Measurements from ENCODE around the gene MAK. TPM values are rescaled to one million over a fixed set of nuclear protein-coding genes. Genes with fewer than 3 reads are reported as not detected.
"Not testable (repeated sequence)": the region's sequence is repeated elsewhere in the genome, so short reads cannot be mapped to it uniquely, and the experiment has no call there.

The MAK gene
- polyA plus RNA-seq, 1 donor, result 0.36 TPM

DNA sequence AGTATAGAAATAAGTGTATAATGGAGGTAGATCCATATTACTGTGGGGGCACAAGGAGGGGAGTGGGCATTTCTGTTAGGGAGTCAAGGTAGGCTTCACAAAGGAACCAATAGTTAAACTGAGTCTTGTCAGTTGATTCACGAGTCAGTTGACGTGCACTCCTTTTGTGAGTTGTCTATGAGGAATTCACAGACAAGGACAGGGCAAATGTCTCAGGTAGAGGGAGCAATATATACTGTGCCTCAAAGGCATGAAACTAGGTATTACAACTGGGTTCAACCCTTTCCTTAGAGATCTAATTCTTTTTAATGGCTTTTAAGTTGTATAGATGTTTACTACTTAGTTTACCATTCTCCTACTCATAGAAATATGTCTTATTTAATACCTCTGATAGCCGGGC lies 104.5 kb downstream of the MAK start:
- no CpG with 5 or more reads among the region's 3 CpGs for WGBS (ENCODE audit: insufficient coverage, low lambda C conversion rate)
- no peaks in the 10 kb centered on the region for H3K4me1 ChIP-seq (ENCODE audit: control insufficient read depth, insufficient read depth, low read length)
- no peaks in the 10 kb centered on the region for H3K9me3 ChIP-seq (ENCODE audit: control insufficient read depth, low read depth, low read length)
- DNase-seq, result no peak
- H3K36me3 ChIP-seq (ENCODE audit: control insufficient read depth, insufficient read depth, low read length), result peaks cover 35% of the 10 kb centered on the region
- no peak overlapping the region for H3K27ac ChIP-seq (ENCODE audit: low read length)
- no peak overlapping the region for H3K4me3 ChIP-seq (ENCODE audit: low read length)
- no peaks in the 10 kb centered on the region for H3K27me3 ChIP-seq (ENCODE audit: control insufficient read depth, insufficient read depth, low read length)

DNA sequence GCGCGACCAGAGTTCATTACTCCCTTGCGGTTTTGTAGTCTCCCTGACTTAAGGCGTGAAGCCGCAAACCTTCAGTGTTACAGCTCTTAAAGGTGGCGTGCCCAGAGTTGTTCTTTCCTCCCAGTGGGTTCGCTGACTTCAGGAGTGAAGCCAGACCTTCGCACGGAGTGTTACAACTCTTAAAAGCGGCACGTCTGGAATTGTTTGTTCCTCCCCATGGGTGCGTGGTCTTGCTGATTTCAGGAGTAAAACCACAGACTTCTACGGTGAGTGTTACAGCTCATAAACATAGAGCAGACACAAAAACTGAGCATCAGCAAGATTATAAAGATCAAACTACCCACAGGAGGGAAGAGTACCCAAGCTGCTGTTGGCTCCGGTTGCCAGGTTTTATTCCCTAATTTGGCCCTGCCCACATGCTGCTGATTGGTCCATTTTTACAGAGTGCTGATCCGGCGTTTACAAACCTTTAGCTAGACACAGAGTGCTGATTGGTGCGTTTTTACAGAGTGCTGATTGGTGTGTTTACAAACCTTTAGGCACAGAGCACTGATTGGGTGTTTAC lies 105.1 kb downstream of the MAK start:
- Histone ChIP-seq H3K27ac (ENCODE audit: low read length) (no peak overlapping the region), H3K4me3 (ENCODE audit: low read length) (no peak overlapping the region), H3K27me3 (ENCODE audit: control insufficient read depth, insufficient read depth, low read length) (no peaks in the 10 kb centered on the region), H3K9me3 (ENCODE audit: control insufficient read depth, low read depth, low read length) (no peaks in the 10 kb centered on the region), H3K36me3 (ENCODE audit: control insufficient read depth, insufficient read depth, low read length) (peaks cover 41% of the 10 kb centered on the region), H3K4me1 (ENCODE audit: control insufficient read depth, insufficient read depth, low read length) (no peaks in the 10 kb centered on the region)
- WGBS (ENCODE audit: insufficient coverage, low lambda C conversion rate), result no CpG with 5 or more reads among the region's 17 CpGs
- DNase-seq, result no peak

- Histone ChIP-seq H3K27ac (ENCODE audit: low read length) (no peak overlapping the region), H3K27me3 (ENCODE audit: control insufficient read depth, insufficient read depth, low read length) (no peaks in the 10 kb centered on the region), H3K4me1 (ENCODE audit: control insufficient read depth, insufficient read depth, low read length) (no peaks in the 10 kb centered on the region), H3K36me3 (ENCODE audit: control insufficient read depth, insufficient read depth, low read length) (peaks cover 64% of the 10 kb centered on the region), H3K4me3 (ENCODE audit: low read length) (no peak overlapping the region), H3K9me3 (ENCODE audit: control insufficient read depth, low read depth, low read length) (no peaks in the 10 kb centered on the region)
- 80% methylated on average over 2 of the region's 3 CpGs for WGBS (ENCODE audit: insufficient coverage, low lambda C conversion rate)
- DNase-seq, result no peak
Observed at GRCh38 chr6:10730254-10730653, 108.1 kb downstream of the MAK start.

- Histone ChIP-seq H3K27me3 (ENCODE audit: control insufficient read depth, insufficient read depth, low read length) (no peaks in the 10 kb centered on the region), H3K27ac (ENCODE audit: low read length) (no peak overlapping the region), H3K9me3 (ENCODE audit: control insufficient read depth, low read depth, low read length) (no peaks in the 10 kb centered on the region), H3K4me1 (ENCODE audit: control insufficient read depth, insufficient read depth, low read length) (peaks cover 19% of the 10 kb centered on the region), H3K36me3 (ENCODE audit: control insufficient read depth, insufficient read depth, low read length) (peaks cover 52% of the 10 kb centered on the region), H3K4me3 (ENCODE audit: low read length) (no peak overlapping the region)
- no peak for DNase-seq
- WGBS (ENCODE audit: insufficient coverage, low lambda C conversion rate), result 100% methylated on average over 1 of the region's 9 CpGs
Observed at GRCh38 chr6:10725716-10726115, 112.6 kb downstream of the MAK start.

DNA sequence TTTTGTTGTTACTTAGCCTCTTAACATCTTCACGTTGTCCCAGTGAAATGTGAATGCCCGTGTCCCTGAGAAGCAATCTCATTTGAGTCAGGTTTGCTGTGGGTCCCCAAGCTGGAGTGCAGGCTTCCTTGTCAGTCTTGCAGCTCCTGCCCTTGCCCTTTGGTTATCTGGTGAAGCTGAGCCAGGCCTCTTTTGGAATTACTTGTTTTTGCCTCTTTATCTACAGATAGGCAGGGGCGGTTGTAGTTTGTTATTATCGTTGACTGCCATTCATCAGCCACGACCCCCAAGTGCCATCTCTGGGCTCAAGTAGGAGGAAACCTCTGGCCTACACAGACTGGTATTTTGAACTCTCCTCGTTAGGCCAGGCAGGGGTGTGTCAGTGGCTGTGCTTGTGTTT lies 113.3 kb downstream of the MAK start:
- H3K27me3 ChIP-seq (ENCODE audit: control insufficient read depth, insufficient read depth, low read length), result no peaks in the 10 kb centered on the region
- H3K27ac ChIP-seq (ENCODE audit: low read length), result no peak overlapping the region
- WGBS (ENCODE audit: insufficient coverage, low lambda C conversion rate), result no CpG with 5 or more reads among the region's 6 CpGs
- peaks cover 19% of the 10 kb centered on the region for H3K4me1 ChIP-seq (ENCODE audit: control insufficient read depth, insufficient read depth, low read length)
- no peak overlapping the region for H3K4me3 ChIP-seq (ENCODE audit: low read length)
- DNase-seq, result peak in 1 of 2 donors; percentile 17
- H3K36me3 ChIP-seq (ENCODE audit: control insufficient read depth, insufficient read depth, low read length), result peaks cover 46% of the 10 kb centered on the region
- H3K9me3 ChIP-seq (ENCODE audit: control insufficient read depth, low read depth, low read length), result peaks cover 3% of the 10 kb centered on the region

DNA sequence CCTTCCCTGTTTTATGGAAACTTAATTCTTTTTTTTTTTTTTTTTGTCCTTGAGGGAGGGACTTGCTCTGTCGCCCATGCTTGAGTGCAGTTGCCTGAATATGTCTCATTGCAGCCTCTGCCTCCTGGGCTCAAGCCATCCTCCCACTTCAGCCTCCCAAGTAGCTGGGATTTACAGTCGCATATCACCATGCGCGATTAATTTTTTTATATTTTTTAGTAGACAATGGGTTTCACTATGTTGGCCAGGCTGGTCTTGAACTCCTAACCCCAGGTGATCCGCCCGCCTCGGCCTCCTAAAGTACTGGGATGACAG lies 114.8 kb downstream of the MAK start:
- H3K27ac ChIP-seq (ENCODE audit: low read length), result peak overlapping the region; percentile 94
- no peak for DNase-seq
- no CpG with 5 or more reads among the region's 7 CpGs for WGBS (ENCODE audit: insufficient coverage, low lambda C conversion rate)
- peaks cover 19% of the 10 kb centered on the region for H3K4me1 ChIP-seq (ENCODE audit: control insufficient read depth, insufficient read depth, low read length)
- no peaks in the 10 kb centered on the region for H3K27me3 ChIP-seq (ENCODE audit: control insufficient read depth, insufficient read depth, low read length)
- H3K9me3 ChIP-seq (ENCODE audit: control insufficient read depth, low read depth, low read length), result peaks cover 5% of the 10 kb centered on the region
- H3K4me3 ChIP-seq (ENCODE audit: low read length), result peak overlapping the region; percentile 81
- peaks cover 31% of the 10 kb centered on the region for H3K36me3 ChIP-seq (ENCODE audit: control insufficient read depth, insufficient read depth, low read length)

- DNase-seq, result peak; percentile 99 to 100
- no peaks in the 10 kb centered on the region for H3K27me3 ChIP-seq (ENCODE audit: control insufficient read depth, insufficient read depth, low read length)
- peaks cover 5% of the 10 kb centered on the region for H3K9me3 ChIP-seq (ENCODE audit: control insufficient read depth, low read depth, low read length)
- H3K36me3 ChIP-seq (ENCODE audit: control insufficient read depth, insufficient read depth, low read length), result peaks cover 26% of the 10 kb centered on the region
- H3K27ac ChIP-seq (ENCODE audit: low read length), result peak within 1 kb of the TSS; percentile 94
- peak within 1 kb of the TSS; percentile 81 for H3K4me3 ChIP-seq (ENCODE audit: low read length)
- WGBS (ENCODE audit: insufficient coverage, low lambda C conversion rate), result 0% methylated on average over 5 of the region's 55 CpGs
- H3K4me1 ChIP-seq (ENCODE audit: control insufficient read depth, insufficient read depth, low read length), result peaks cover 19% of the 10 kb centered on the region
Observed at GRCh38 chr6:10722820-10723566, 115.3 kb downstream of the MAK start, which contains the start of gene TMEM14C. Gene TMEM14C (plus strand): TSS chr6:10723070. CDS start chr6:10724614, 1,544 bp downstream.

DNA sequence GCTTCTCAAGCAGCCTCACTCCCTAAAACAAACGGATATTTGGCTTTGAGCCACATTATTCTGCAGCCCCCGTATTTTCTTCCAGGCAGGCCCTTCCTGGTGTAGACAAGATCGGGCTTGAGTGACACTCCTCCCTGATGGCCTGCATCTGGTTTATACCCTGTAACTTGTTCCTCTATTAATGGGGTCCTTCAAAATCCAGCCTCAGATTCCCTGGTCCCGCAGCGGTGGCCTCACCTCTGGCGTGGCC lies 115.8 kb downstream of the MAK start:
- Histone ChIP-seq H3K36me3 (ENCODE audit: control insufficient read depth, insufficient read depth, low read length) (peaks cover 22% of the 10 kb centered on the region), H3K27ac (ENCODE audit: low read length) (peak overlapping the region; percentile 94), H3K27me3 (ENCODE audit: control insufficient read depth, insufficient read depth, low read length) (no peaks in the 10 kb centered on the region), H3K9me3 (ENCODE audit: control insufficient read depth, low read depth, low read length) (peaks cover 5% of the 10 kb centered on the region), H3K4me3 (ENCODE audit: low read length) (peak overlapping the region; percentile 81), H3K4me1 (ENCODE audit: control insufficient read depth, insufficient read depth, low read length) (peaks cover 19% of the 10 kb centered on the region)
- DNase-seq, result no peak
- WGBS (ENCODE audit: insufficient coverage, low lambda C conversion rate), result no CpG with 5 or more reads among the region's 6 CpGs

DNA sequence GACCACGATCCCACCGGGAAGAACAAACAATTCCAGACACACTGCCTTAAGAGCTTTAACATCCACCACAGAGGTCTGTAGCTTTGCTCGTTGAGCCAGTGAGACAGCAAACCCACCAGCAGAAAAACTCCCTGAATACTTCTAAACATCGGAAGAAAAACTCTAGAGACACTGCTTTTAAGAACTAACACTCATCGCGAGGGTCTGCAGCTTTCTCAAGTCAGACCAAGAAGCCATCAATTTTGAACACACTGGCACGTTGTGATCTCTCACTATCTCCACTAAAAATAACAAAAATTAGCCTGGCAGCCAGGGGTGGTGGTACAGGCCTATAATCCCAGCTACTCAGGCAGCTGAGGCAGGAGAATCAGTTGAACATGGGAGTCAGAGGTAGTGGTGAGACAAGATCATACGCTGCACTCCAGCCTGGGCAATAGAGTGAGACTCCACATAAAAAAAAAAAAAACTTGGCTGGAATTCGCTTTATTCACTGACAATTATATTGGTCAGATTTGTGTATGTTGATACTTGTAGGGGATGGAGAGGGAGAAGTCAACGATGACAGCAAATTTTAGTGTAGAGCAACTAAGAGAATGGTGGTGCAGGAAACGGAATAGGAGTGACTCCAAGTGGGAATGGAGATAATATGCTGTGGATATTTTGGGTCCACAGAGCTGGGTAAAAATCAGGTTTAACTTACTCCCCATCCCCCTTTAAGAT lies 116.3 kb downstream of the MAK start:
- no peak for DNase-seq

GRCh38 chr6:10720960-10721849 lies 117.1 kb downstream of the MAK start:
- no CpG with 5 or more reads among the region's 17 CpGs for WGBS (ENCODE audit: insufficient coverage, low lambda C conversion rate)
- DNase-seq; H3K9me3 ChIP-seq (ENCODE audit: control insufficient read depth, low read depth, low read length); H3K27me3 ChIP-seq (ENCODE audit: control insufficient read depth, insufficient read depth, low read length): not testable (repeated sequence)
- peaks cover 13% of the 10 kb centered on the region for H3K36me3 ChIP-seq (ENCODE audit: control insufficient read depth, insufficient read depth, low read length)
- H3K4me3 ChIP-seq (ENCODE audit: low read length), result peak overlapping the region; percentile 63
- peaks cover 19% of the 10 kb centered on the region for H3K4me1 ChIP-seq (ENCODE audit: control insufficient read depth, insufficient read depth, low read length)
- H3K27ac ChIP-seq (ENCODE audit: low read length), result peak overlapping the region; percentile 84

More for the DNA sequence above, 116.3 kb downstream of the MAK start:
- Histone ChIP-seq H3K9me3 (ENCODE audit: control insufficient read depth, low read depth, low read length) (peaks cover 5% of the 10 kb centered on the region), H3K4me1 (ENCODE audit: control insufficient read depth, insufficient read depth, low read length) (peaks cover 19% of the 10 kb centered on the region), H3K4me3 (ENCODE audit: low read length) (peak overlapping the region; percentile 81), H3K27ac (ENCODE audit: low read length) (peak overlapping the region; percentile 94), H3K36me3 (ENCODE audit: control insufficient read depth, insufficient read depth, low read length) (peaks cover 18% of the 10 kb centered on the region), H3K27me3 (ENCODE audit: control insufficient read depth, insufficient read depth, low read length) (no peaks in the 10 kb centered on the region)
- 50% methylated on average over 2 of the region's 11 CpGs for WGBS (ENCODE audit: insufficient coverage, low lambda C conversion rate)
